ENCODE results near the gene MRPL55. TPM values are rescaled to one million over a fixed set of nuclear protein-coding genes. Genes with fewer than 3 reads are reported as not detected.

The MRPL55 gene
- 100 to 1,000 TPM; 125 to 230 (median 129) TPM for polyA plus RNA-seq

GRCh38 chr1:228109073-228109961, at the start of gene MRPL55:
Gene MRPL55 (minus strand): TSS chr1:228109299. CDS start chr1:228108260, 1,039 bp downstream.
- Mint-ChIP-seq H3K36me3 (peaks cover 0 to 5% (median 0%) of the 10 kb centered on the region in 3 donors), H3K9me3 (no peaks in the 10 kb centered on the region), H3K27ac (peak within 1 kb of the TSS; percentile 91 to 95 (median 92))

GRCh38 chr1:228158151-228159007, 49.3 kb upstream of the MRPL55 start:
- no peaks in the 10 kb centered on the region for H3K36me3 Mint-ChIP-seq
- peaks cover 0 to 3% (median 1%) of the 10 kb centered on the region in 3 donors for H3K27me3 Mint-ChIP-seq (ENCODE audit: low read depth in 3 of 3)
- H3K4me1 Mint-ChIP-seq: peaks cover 0 to 1% of the 10 kb centered on the region in 2 donors
- DNase-seq: no peak
- no peaks in the 10 kb centered on the region for H3K9me3 Mint-ChIP-seq
- no peak overlapping the region for H3K4me3 Mint-ChIP-seq
- no peak overlapping the region for H3K27ac Mint-ChIP-seq

More at GRCh38 chr1:228109073-228109961, at the start of gene MRPL55:
- Mint-ChIP-seq H3K4me3 (peak within 1 kb of the TSS; percentile 91 to 94 (median 92)), H3K27me3 (ENCODE audit: low read depth in 3 of 3) (peaks cover 2 to 7% (median 3%) of the 10 kb centered on the region in 3 donors), H3K4me1 (peaks cover 26% of the 10 kb centered on the region in 2 donors)
- peak; percentile 98 for DNase-seq

- peaks cover 0 to 3% (median 1%) of the 10 kb centered on the region in 3 donors for H3K27me3 Mint-ChIP-seq (ENCODE audit: low read depth in 3 of 3)
- H3K4me1 Mint-ChIP-seq: peaks cover 0 to 1% of the 10 kb centered on the region in 2 donors
- no peak for DNase-seq
- H3K4me3 Mint-ChIP-seq: no peak overlapping the region
- H3K9me3 Mint-ChIP-seq: no peaks in the 10 kb centered on the region
- no peaks in the 10 kb centered on the region for H3K36me3 Mint-ChIP-seq
- no peak overlapping the region for H3K27ac Mint-ChIP-seq
These were observed 48.6 kb upstream of the MRPL55 start for GRCh38 chr1:228157729-228158126.

GRCh38 chr1:228156941-228157728, 48.0 kb upstream of the MRPL55 start:
- Mint-ChIP-seq H3K27ac (no peak overlapping the region), H3K9me3 (no peaks in the 10 kb centered on the region), H3K4me3 (no peak overlapping the region), H3K36me3 (no peaks in the 10 kb centered on the region), H3K4me1 (peaks cover 0 to 1% of the 10 kb centered on the region in 2 donors), H3K27me3 (ENCODE audit: low read depth in 3 of 3) (peaks cover 0 to 3% (median 1%) of the 10 kb centered on the region in 3 donors)
- DNase-seq: no peak

- no peak overlapping the region for H3K4me3 Mint-ChIP-seq
- no peak for DNase-seq
These were observed 47.4 kb upstream of the MRPL55 start for GRCh38 chr1:228156515-228156881.

DNA sequence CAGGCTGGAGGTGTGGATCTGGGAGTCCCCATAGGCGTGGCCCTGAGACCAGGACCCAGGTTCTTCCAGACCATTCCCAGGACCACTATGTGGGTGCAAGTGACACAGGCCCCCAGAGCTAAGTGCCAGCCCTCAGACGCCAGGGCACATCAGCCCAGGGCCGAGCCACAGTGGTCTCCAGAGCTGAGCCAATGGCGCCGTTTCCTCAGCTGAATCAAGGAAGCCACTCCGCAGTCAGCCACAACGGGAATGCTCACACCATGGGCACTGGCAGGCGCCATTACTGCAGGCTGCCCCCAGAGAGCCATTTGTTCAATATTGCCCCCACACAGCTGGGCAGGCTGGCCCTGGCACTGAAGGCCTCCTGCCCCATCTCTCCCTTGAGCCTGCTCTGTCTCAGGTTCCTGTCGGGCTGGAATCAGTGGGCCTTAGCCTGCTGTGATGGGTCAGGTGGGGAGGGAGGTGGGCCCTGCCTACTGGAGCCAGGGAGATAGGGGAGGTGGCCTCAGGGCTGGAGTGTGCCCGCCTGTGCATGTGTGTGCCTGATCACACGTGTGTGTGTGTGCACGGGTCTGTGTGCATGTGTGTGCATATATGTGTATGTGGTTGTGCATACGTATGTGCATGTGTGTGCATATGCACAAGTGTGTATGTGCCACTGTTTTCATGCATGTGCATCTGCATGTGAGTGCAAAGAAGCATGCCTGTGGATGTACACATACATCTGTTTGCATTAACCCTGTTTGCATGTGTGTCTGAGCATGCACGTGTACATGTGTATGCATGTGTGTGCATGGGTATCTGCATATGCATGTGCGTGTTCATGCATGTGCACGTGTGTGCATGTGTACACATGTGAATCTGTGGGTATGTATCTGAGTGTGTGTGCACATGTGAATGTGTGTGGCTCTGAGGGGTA, 46.8 kb upstream of the MRPL55 start:
- Mint-ChIP-seq H3K9me3 (no peaks in the 10 kb centered on the region), H3K27me3 (ENCODE audit: low read depth in 3 of 3) (peaks cover 0 to 5% (median 0%) of the 10 kb centered on the region in 3 donors), H3K4me1 (peaks cover 0 to 1% of the 10 kb centered on the region in 2 donors), H3K36me3 (no peaks in the 10 kb centered on the region), H3K4me3 (no peak overlapping the region), H3K27ac (no peak overlapping the region)
- DNase-seq: no peak

More at GRCh38 chr1:228156515-228156881, 47.4 kb upstream of the MRPL55 start:
- no peaks in the 10 kb centered on the region for H3K9me3 Mint-ChIP-seq
- peaks cover 0 to 3% (median 2%) of the 10 kb centered on the region in 3 donors for H3K27me3 Mint-ChIP-seq (ENCODE audit: low read depth in 3 of 3)
- H3K36me3 Mint-ChIP-seq: no peaks in the 10 kb centered on the region
- peaks cover 0 to 1% of the 10 kb centered on the region in 2 donors for H3K4me1 Mint-ChIP-seq
- no peak overlapping the region for H3K27ac Mint-ChIP-seq

- Mint-ChIP-seq H3K27me3 (ENCODE audit: low read depth in 3 of 3) (peaks cover 0 to 5% (median 0%) of the 10 kb centered on the region in 3 donors), H3K27ac (peak overlapping the region in 1 of 6 donors; percentile 41), H3K4me3 (no peak overlapping the region), H3K9me3 (no peaks in the 10 kb centered on the region), H3K4me1 (peaks cover 0 to 1% of the 10 kb centered on the region in 2 donors), H3K36me3 (no peaks in the 10 kb centered on the region)
- no peak for DNase-seq
These were observed 45.8 kb upstream of the MRPL55 start for GRCh38 chr1:228154670-228155571.

- peaks cover 0 to 1% of the 10 kb centered on the region in 2 donors for H3K4me1 Mint-ChIP-seq
- no peak for DNase-seq
- H3K9me3 Mint-ChIP-seq: no peaks in the 10 kb centered on the region
- H3K27ac Mint-ChIP-seq: peak overlapping the region in 2 of 6 donors; percentile 30 to 41
- peaks cover 0 to 8% (median 0%) of the 10 kb centered on the region in 3 donors for H3K27me3 Mint-ChIP-seq (ENCODE audit: low read depth in 3 of 3)
- no peak overlapping the region for H3K4me3 Mint-ChIP-seq
- no peaks in the 10 kb centered on the region for H3K36me3 Mint-ChIP-seq
These were observed 45.0 kb upstream of the MRPL55 start for GRCh38 chr1:228154021-228154669.

GRCh38 chr1:228152918-228153258, 43.8 kb upstream of the MRPL55 start:
- H3K36me3 Mint-ChIP-seq: no peaks in the 10 kb centered on the region
- peak overlapping the region in 1 of 6 donors; percentile 51 for H3K27ac Mint-ChIP-seq
- H3K27me3 Mint-ChIP-seq (ENCODE audit: low read depth in 3 of 3): peaks cover 0 to 8% (median 2%) of the 10 kb centered on the region in 3 donors
- H3K4me1 Mint-ChIP-seq: peaks cover 0 to 1% of the 10 kb centered on the region in 2 donors
- no peak overlapping the region for H3K4me3 Mint-ChIP-seq
- DNase-seq: no peak
- no peaks in the 10 kb centered on the region for H3K9me3 Mint-ChIP-seq

- H3K9me3 Mint-ChIP-seq: no peaks in the 10 kb centered on the region
- no peak overlapping the region for H3K4me3 Mint-ChIP-seq
- H3K27me3 Mint-ChIP-seq (ENCODE audit: low read depth in 3 of 3): peaks cover 0 to 8% (median 2%) of the 10 kb centered on the region in 3 donors
- H3K27ac Mint-ChIP-seq: peak overlapping the region in 3 of 6 donors; percentile 19 to 57 (median 53)
- no peak for DNase-seq
- H3K36me3 Mint-ChIP-seq: no peaks in the 10 kb centered on the region
- peaks cover 0 to 1% of the 10 kb centered on the region in 2 donors for H3K4me1 Mint-ChIP-seq
These were observed 43.2 kb upstream of the MRPL55 start for GRCh38 chr1:228152097-228152917.

Measured in immature natural killer cell (primary cell).